HG03060 (cell line): ENCODE data around the gene IRAK4.

Experiments
- ATAC-seq: cut with Tn5 transposase; IDR thresholded peaks from one replicate; pipeline ENCODE4 v1.9.1; 2021; ENCODE audit warnings: low read depth, moderate number of reproducible peaks; ENCODE audit not compliant: unreplicated experiment

IRAK4 gene

GRCh38 chr12:43835264-43835655 lies 76.5 kb downstream of the IRAK4 start:
- ATAC-seq = no peak

- ATAC-seq = peak; percentile 41
These were observed 77.1 kb downstream of the IRAK4 start, which contains the start of gene TMEM117 for GRCh38 chr12:43835656-43836474. TSS of gene TMEM117 (plus strand) at chr12:43836081.

- peak; percentile 29 for ATAC-seq
These were observed 77.8 kb downstream of the IRAK4 start for GRCh38 chr12:43836475-43836989.
